ENCODE measurements around the gene SRM.
"Not testable (repeated sequence)": the region's sequence is repeated elsewhere in the genome, so short reads cannot be mapped to it uniquely, and the experiment has no call there.

Gene SRM

DNA sequence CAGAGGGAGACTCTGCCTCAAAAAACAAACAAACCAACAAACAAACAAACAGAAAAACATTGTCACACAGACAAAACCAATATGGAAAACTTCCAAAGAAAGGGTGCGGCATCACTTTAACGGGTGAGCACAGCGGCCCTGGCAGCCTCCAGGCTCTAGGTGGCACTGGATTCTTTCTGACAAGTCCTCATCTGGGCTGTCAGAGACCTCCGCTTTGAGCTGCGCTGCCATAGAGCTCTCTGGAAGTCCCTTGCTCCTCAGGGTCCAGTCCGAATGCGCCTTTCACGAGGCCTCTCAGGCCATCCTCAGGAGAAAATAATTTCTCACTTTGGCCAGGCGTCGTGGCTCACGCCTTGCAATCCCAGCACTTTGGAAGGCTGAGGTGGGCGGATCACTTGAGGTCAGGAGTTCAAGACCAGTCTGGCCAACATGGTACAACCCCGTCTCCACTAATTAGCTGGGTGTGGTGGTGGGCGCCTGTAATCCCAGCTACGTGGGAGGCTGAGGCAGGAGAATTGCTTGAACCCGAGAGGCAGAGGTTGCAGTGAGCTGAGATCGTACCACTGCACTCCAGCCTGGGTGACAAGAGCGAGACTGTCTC, 4.2 kb upstream of the SRM start:
- not testable (repeated sequence) for DNase-seq

GRCh38 chr1:11062965-11063401, 3.2 kb upstream of the SRM start:
- DNase-seq = no peak

GRCh38 chr1:11061652-11062365, 2.0 kb upstream of the SRM start:
- DNase-seq = no peak

DNA sequence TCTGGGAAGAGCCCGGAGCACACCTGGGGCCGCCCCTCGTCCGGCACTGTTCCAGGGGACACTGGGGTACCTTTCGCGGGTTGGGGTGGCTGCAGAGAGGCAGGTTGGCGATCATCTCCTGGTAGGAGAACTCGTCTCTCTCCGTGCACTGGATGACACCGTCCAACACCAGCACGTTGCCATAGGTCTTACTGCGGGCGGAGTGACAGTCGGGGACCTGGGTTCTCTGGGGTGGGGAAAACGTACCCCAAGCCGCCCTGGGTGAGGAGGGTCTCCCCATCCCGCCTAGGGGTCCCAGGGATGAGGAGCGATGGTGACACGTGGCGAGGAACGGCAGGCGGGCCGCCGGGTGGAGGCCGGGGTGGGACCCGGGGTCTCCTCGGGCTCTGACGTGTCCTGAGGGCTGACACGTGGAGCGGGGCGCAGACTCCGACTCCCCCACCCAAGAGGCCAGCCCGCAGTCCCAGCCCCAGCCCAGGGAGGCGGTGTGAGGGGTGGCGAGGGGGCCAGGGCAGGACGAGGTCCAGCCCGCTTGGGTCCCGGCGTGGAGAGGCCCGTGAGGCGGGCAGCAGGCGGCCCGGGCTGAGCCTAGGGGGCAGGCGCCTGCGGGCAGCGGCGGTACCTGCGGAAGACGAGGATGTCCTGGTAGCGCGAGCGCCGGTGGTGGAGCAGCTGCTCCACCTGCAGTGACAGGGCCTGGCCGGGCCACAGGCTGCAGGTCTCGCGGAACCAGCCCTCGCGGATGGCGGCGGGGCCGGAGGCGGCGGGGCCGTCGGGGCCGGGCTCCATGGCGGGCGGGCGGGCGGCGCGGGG, 457 bp downstream of the SRM start:
- no peak for DNase-seq

DNA sequence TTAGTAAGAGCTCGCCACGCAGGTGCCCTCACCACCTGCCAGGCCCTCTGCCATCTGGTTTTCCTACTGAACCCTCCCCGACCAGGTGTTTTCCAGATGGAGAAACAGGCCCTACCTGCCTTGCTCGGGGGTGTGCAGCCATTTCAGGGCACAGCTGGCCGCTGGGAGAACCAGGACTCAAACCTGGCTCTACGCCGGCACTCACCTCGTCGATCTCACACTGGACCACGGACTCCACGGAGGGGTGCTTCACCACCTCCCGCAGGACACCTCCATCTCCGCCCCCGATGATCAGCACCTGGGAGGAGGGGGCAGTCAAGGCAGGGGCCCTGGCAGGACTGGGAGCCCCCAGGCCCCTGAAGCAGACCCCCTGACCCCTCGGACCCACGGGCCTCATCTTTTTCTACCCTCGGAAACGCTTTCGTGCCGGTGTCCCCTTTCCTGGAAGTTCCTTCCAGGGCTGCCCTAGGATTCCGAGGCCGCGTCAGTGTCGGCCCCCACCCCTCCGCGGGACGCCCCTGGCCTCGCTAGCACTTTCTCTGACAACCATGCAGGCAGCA, 1.1 kb downstream of the SRM start:
- DNase-seq = no peak

- DNase-seq = no peak
Observed at GRCh38 chr1:11058026-11058425, 1.8 kb downstream of the SRM start.

- no peak for DNase-seq
Observed at GRCh38 chr1:11057477-11057876, 2.3 kb downstream of the SRM start.

DNA sequence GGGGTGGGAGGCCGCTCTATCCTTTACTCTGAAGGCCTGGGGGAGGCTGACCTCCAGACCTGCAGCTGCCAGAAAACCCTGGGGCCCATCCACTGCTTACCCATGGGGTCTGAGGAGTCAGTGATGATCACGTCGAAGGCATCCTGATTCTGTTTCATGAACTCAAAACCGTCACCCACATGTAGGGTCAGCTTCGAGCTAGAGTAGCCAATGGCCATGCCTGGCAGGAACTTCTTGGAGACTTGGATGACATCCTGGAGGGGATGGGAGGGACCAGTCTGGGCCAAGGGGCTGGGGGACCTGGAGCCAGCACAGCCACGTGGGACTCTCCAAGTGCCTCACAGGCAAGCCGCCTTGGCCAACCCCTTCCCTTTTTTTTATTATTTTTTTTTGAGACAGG, 3.3 kb downstream of the SRM start:
- no peak for DNase-seq

- no peak for DNase-seq
Observed at GRCh38 chr1:11055676-11056075, 4.1 kb downstream of the SRM start.

DNA sequence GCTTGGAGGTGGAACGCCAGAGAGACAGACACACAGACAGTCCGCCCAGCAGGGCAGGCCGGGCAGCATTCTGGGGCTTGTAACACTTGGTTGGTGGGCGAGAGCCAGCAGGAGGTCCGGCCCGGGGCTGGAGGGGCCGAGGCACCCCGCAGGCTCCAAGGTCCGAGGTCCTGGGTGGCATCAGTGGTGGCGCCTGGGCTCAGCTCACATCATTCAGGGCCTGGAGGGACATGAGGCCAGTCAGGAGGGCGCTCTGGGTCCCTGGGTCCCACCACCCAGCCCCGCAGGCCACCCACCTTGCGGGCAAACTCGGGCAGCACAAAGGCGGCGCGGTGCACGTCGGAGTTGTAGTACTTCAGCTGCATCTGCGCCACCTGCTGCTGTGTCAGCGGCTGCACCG, 5.2 kb downstream of the SRM start:
- DNase-seq = no peak

- no peak for DNase-seq
Observed at GRCh38 chr1:11054181-11054580, 5.6 kb downstream of the SRM start.

- DNase-seq = no peak
Observed at GRCh38 chr1:11053758-11054137, 6.1 kb downstream of the SRM start.

DNA sequence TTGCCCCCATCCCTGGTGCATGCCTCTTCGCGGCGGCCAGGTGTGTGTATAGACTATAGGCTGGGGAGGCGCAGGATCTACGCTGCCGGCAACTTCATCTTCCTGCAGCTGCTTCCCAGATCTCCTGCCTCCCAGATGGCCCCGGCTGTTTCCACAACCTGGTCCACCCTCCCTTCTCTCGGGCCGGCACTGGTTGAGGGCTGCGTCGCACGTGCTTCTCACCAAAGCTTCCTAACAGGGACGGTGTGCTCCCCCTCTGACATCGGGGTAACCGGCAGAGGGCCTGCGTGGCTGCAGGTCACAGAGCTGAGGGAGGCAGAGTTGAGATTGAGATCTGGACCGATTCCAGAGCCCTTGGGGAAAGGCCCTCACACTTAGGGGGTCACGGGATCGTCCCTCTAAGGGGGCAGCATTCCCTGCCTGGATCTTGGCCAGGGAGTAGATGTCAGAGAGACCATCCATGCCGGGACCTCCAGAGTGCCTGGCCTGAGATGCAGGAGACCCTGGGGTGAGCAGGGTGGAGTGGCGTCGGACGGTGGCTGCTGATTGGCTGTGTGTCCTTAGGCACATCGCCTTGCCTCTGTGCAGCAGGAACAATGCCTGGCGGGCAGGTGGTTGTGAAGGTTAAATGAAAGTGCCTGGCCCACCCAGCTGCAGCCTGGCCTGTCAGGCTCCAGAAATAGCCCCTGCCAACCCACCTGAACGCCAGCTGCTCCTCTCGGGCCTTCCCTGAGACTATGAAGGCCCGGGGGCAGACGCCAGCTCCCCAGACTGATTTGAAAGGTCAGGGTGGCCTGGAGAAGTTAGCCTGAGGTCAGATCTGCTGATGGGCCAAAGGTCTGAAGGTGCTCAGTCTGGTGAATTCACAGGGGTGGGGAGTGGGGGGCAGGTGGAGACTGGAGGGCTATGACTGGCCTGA, 6.7 kb downstream of the SRM start:
- no peak for DNase-seq

DNA sequence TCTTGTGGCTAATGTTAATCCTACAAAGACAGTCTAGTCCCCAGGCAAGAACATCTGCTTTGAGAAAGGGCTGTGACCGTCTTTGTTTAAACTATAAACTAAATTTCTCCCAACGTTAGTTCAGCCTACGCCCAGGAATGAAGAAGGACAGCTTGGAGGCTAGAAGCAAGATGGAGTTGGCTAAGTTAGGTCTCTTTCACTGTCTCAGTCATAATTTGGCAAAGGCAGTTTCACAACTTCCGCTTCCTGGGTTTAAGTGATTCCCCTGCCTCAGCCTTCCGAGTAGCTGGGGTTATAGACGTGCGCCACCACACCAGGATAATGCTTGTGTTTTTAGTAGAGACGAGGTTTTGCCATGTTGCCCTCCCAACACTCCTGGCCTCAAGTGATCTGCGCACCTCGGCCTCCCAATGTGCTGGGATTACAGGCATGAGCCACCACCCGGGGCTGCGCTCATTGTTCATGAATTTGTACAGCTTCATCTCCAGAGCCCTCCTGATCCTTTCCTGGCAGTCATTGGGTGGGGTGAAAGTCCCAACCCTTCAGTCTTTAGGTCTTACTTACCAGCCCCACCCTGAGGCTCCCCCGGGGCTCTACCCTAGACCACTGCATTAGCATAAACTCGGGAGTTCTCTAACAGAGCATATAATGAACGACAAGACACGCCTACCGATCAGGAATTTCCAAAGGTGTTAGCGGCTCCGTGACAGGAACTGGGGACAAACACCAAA, 7.9 kb downstream of the SRM start:
- no peak for DNase-seq

- not testable (repeated sequence) for DNase-seq
Observed at GRCh38 chr1:11051121-11051520, 8.7 kb downstream of the SRM start.

- no peak for DNase-seq
Observed at GRCh38 chr1:11046625-11047365, 13.0 kb downstream of the SRM start, which contains the start of gene MASP2. TSS of gene MASP2 (minus strand) at chr1:11047239. CDS start at chr1:11047207, 32 bp downstream.

GRCh38 chr1:11046270-11046566, 13.6 kb downstream of the SRM start:
- DNase-seq = no peak

GRCh38 chr1:11045428-11046269, 14.2 kb downstream of the SRM start:
- DNase-seq = no peak

GRCh38 chr1:11044849-11045427, 14.9 kb downstream of the SRM start:
- DNase-seq = no peak
